ENCODE data around the gene CSNK1G3.

DNA sequence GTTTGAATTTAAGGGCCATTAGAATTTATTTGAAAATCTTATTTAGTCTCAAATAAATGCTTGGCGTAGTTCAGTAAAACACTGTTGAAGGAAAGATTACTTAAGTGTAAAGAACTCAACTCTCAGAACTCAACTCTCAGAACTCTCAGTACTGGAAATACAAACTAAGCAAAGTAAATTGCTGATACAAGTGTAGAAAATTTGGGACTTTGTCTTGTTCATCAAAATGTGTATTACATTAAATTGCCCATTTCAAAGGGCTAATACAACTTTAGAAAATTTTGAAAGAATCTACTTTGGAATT is 99.4 kb downstream of the CSNK1G3 start:
- TF ChIP-seq, protein P1, sequence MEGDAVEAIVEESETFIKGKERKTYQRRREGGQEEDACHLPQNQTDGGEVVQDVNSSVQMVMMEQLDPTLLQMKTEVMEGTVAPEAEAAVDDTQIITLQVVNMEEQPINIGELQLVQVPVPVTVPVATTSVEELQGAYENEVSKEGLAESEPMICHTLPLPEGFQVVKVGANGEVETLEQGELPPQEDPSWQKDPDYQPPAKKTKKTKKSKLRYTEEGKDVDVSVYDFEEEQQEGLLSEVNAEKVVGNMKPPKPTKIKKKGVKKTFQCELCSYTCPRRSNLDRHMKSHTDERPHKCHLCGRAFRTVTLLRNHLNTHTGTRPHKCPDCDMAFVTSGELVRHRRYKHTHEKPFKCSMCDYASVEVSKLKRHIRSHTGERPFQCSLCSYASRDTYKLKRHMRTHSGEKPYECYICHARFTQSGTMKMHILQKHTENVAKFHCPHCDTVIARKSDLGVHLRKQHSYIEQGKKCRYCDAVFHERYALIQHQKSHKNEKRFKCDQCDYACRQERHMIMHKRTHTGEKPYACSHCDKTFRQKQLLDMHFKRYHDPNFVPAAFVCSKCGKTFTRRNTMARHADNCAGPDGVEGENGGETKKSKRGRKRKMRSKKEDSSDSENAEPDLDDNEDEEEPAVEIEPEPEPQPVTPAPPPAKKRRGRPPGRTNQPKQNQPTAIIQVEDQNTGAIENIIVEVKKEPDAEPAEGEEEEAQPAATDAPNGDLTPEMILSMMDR (IDR thresholded peaks at IDR 0.05; ENCODE audit: low read length) = no peak
- TF ChIP-seq EZH2 (IDR thresholded peaks at IDR 0.05; ENCODE audit: borderline replicate concordance, low read length) = no peak
